Breast epithelium (tissue), 3 donors: ENCODE data around the gene PRPF19.

ENCODE experiments used
- POLR2A ChIP-seq: fragments of 450-650 bp; IDR thresholded peaks from one replicate; pipeline ENCODE4 v1.6.1; 2016; ENCODE audit warnings: antibody characterized with exemption, mild to moderate bottlenecking, moderate library complexity
- POLR2AphosphoS5 ChIP-seq, 3 donors: sonication (generic); formaldehyde crosslinking; IDR thresholded peaks; one replicate each; pipeline ENCODE4 v1.6.1; 2017; ENCODE audit warnings: antibody characterized with exemption in 3 of 3
- TF ChIP-seq, protein P1 (sequence below), 3 donors: fragments of 450-650 bp; IDR thresholded peaks; one replicate each; pipeline ENCODE4 v1.5.1; 2016 to 2017; ENCODE audit warnings: antibody characterized with exemption in 3 of 3, mild to moderate bottlenecking in 3 of 3, moderate library complexity in 3 of 3

DNA sequence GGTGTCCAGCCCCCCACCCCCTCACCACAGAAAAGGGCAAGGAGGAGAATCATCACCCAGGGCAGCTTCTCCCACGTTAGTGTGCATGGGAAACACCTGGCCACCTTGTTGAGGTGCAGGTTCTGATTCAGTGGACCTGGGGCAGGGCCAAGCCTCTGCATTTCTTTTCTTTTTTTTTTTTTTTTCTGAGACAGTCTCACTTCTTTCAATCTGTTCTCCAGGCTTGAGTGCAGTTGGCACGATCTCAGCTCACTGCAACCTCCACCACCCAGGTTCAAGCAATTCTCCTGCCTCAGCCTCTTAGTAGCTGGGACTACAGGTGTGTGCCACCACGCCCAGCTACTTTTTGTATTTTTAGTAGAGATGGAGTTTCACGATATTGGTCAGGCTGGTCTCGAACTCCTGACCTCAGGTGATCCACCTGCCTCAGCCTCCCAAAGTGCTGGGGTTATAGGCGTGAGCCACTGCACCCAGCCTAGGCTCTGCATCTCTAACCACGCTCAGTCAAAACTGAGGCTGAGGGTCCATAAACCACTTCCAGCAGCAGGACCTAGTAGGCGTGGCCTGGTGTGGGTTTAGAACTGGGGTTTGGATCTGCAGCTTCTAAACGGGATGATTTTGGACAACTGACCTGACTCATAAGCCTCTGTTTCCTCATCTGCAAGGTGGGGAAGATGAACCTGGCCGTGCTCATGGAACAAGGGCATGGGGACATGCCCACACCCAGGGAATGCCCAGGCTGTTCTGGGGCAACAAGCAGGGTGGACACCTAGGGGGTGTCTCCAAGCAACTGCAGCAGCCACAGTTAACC is 38.3 kb downstream of the PRPF19 start:
- TF ChIP-seq POLR2AphosphoS5 (IDR thresholded peaks at IDR 0.05) (no peak), POLR2A (no peak)
- TF ChIP-seq, protein P1, sequence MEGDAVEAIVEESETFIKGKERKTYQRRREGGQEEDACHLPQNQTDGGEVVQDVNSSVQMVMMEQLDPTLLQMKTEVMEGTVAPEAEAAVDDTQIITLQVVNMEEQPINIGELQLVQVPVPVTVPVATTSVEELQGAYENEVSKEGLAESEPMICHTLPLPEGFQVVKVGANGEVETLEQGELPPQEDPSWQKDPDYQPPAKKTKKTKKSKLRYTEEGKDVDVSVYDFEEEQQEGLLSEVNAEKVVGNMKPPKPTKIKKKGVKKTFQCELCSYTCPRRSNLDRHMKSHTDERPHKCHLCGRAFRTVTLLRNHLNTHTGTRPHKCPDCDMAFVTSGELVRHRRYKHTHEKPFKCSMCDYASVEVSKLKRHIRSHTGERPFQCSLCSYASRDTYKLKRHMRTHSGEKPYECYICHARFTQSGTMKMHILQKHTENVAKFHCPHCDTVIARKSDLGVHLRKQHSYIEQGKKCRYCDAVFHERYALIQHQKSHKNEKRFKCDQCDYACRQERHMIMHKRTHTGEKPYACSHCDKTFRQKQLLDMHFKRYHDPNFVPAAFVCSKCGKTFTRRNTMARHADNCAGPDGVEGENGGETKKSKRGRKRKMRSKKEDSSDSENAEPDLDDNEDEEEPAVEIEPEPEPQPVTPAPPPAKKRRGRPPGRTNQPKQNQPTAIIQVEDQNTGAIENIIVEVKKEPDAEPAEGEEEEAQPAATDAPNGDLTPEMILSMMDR (IDR thresholded peaks at IDR 0.05), result no peak
